OCI-M1 (cell line): ENCODE results near the gene SMARCD1.

Experiments used
- DNase-seq: peaks from one replicate; lab custom pipeline; 2025; lab: John Stamatoyannopoulos, UW

The SMARCD1 gene

GRCh38 chr12:50104417-50105366, 19.6 kb downstream of the SMARCD1 start:
- DNase-seq, result no peak

GRCh38 chr12:50105913-50106450, 20.8 kb downstream of the SMARCD1 start:
- DNase-seq, result no peak

DNA sequence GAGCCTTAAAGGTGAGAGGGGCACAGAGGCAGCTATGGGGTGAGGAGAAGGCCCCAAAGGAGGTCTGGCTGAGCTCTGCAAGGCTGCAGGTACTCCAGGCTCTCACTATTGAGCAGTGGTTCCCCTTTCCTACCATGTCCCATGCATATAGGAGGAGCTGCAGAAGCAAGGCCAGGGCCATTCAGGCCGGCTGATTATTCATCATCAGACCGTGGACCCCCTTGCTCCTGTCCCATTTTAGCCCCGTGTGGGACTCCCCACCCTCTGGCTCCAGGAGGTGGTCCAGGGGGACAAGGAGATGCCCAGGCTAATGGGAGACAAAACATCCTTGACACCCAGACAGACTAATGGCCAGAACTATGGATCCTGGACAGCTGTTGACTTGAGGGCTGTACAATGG, 21.8 kb downstream of the SMARCD1 start:
- no peak for DNase-seq

- no peak for DNase-seq
These were observed 22.5 kb downstream of the SMARCD1 start for GRCh38 chr12:50107416-50108268.

DNA sequence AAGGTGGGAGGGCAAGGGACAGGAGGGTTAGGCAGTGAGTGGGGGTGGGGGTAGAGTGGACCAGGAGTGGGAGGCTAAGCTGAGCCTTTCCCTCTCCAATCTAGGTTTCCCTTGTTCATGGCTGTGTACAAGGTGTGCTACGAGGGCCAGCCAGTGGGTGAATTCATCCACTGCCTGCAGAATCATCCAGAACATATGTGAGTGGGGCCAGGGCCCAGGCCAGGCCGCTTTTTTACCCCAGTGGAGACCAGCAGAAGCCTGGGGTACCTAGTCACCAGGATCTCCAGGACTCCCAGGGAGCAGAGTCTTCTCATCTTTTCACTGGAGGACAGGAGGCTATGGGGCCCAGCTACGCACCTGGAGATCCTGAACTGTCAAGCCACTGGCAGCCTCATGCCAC, 24.2 kb downstream of the SMARCD1 start:
- no peak for DNase-seq

DNA sequence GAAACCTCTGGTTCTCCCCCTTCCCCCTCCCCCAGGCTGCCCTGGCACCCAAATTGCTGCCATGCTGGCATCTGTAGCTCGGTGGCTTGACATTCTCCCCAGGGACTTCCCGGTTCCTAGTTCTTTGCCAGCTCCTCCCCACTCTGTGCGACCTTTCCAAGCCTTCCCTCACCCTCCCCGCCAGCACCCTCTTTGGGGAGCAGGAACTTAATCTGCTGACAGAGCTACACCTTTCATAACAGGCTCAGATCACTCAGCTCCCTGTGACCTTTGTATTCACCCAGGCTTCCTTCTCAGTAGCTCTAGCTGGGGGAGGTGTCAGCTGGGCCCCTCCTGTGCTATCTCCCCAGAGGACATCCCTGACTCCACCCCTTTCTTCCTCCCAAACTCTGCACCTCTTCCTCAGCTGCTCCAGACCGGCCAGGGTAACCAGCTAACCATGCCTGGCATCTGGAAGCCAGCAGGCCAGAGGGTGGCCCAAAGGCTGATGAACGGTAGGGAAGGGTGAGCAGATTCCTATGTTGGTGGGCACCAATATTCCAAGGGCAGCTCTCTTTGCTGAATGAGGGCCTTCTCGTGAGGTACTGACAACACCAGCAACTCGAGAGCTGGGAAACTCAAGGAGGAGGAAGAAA, 25.1 kb downstream of the SMARCD1 start:
- DNase-seq, result no peak

GRCh38 chr12:50110762-50111351, 25.7 kb downstream of the SMARCD1 start:
- DNase-seq, result peak; percentile 33

GRCh38 chr12:50111395-50111692, 26.2 kb downstream of the SMARCD1 start:
- DNase-seq, result no peak

DNA sequence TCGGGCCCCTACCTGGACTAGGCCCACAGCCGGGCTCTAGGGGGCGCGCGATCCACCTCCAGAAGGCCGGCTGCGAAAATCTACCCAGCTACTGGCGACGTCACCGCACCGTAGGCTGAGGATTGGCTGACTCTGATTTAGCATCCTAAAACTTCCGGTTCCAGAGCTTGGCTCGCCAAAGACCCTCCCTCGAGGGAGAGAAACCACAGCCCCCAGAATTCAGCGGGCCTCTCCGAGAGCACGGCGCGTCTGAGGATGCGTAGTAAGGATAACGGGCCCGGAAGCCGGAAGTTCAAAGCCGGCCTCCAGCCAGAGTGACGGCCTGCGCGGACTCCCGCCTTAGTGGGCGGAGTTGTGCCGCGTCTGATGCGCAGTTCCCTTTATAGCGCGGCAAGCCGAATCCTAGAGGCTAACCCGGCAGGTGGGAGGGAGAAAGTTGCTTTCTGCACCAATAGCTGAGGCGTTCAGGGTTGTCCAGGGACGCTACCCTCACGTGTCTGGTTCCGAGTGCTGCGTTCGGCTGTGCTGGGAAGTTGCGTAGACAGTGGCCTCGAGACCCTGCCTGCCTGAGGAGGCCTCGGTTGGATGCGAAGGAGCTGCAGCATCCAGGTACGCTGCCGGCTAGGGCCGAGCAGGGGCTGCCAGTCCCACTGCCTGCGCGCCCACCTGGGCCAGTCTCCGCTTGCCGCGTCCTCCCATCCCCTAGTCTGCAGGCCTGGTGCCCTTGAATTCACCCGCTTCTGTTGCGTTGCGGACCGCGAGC, 26.7 kb downstream of the SMARCD1 start, which contains the start of gene COX14:
TSS of gene COX14 (plus strand) at position 544 of the 763 bp plus-strand sequence. CDS start 7,808 bp downstream, outside the sequence.
- peak; percentile 100 for DNase-seq

DNA sequence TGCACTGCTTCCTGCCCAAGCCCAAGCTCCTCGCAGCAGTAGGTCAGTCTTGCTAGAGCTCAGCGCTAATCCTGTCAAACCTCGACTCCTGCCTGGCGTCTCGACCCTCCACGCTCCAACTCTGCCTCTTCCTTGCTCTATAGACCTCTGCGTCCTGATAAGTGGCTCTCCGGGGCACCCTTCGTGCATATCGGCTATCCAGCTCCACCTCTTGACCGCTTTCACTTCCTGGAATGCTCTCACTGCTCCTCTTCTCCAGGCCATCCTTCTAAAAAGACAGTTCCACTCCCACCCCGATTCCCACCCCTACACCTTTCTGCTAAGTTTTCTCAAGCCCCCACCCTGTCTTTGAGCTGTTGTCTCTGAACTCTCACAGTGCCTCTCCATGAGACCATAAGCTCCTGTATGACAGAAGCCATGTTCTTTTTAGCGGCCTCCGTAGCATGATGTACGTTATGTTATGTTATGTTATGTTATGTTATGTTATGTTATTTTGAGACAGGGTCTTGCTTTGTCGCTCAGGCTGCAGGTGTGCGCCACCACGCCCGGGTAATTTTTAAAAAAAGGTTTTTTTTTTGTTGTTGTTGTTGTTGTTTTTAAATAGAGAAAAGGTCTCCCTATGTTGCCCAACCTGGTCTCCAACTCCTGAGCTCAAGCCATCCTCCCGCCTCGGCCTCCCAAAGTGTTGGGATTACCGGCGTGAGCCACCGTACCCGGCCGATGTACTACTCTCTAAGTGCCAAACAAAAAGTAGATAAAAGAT, 27.5 kb downstream of the SMARCD1 start:
- peak; percentile 75 for DNase-seq

DNA sequence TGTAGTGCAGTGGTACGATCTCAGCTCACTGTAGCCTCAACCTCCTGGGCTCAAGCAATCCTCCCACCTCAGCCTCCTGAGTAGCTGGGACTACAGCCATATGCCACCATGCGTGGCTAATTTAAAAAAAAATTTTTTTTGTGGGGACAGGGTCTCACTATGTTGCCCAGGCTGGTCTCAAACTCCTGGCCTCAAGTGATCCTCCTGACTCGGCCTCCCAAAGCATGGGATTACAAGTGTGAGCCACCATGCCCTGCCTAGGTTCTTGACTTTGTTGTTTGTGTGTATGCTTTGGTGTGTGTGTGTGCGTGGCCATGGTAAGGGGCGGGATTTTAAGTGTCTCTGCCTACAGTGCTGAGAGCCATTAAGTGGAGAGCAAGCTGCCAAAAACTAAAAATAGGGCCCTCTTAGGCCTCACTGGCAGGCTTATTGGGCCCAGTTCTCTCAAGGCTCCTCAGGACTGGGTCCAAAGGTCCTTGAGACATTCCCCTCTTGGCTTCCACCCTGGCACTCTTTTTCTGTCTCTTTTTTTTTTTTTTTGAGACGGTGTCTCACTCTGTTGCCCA, 32.0 kb downstream of the SMARCD1 start:
- DNase-seq, result no peak

DNA sequence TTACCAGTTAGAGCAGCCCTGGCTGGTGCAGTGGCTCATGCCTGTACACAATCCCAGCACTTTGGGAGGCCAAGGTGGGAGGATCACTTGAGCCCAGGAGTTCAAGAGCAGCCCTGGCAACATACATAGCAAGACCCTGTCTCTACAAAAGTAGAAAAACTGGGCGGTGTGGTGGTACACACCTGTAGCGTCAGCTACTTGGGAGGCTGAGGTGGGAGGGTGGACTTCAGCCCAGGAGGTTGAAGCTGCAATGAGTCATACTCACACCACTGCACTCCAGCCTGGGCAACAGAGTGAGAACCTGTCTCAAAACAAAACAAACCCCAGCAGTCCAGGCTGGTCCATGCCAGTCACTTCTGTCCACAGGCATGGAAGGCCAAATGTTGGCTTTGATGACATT, 34.2 kb downstream of the SMARCD1 start:
- no peak for DNase-seq

GRCh38 chr12:50120521-50120920, 35.4 kb downstream of the SMARCD1 start:
- DNase-seq, result no peak

DNA sequence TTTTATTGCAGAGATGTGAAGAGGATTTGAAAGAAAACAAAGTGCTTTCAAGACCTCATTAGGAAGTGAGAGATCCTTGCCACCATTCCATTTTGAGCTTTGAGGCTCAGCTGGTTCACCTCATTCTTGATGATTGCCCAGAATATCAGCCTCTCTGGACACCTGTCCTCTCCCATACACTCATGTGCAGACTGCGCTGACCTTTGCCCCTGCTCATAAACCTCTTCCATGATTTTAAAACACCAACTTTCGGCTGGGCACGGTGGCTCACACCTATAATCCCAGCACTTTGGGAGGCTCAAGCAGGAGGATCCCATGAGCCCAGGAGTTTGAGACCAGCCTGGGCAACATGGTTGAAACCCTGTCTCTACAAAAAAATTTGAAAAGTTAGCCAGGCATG, 35.8 kb downstream of the SMARCD1 start:
- DNase-seq, result no peak

GRCh38 chr12:50121641-50122040, 36.5 kb downstream of the SMARCD1 start:
- no peak for DNase-seq

DNA sequence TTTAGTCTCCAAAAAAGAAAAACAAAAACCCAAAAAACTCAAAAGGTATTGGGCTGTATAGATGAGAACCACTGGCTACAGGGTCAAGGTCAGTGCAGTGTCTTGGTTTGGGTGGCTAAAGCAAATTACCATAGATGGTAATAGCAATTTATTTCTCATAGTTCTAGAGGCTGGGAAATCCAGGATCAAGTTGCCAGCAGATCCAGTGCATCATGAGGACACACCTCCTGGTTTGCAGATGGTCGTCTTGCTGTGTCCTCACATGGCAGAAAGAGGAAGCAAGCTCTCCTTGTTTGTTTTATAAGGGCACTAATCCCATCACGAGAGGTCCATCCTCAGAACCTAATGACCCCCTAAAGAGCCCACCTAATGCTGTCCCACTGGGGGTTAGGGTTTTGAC, 38.1 kb downstream of the SMARCD1 start:
- no peak for DNase-seq

GRCh38 chr12:50127546-50127945, 42.4 kb downstream of the SMARCD1 start:
- DNase-seq, result no peak

DNA sequence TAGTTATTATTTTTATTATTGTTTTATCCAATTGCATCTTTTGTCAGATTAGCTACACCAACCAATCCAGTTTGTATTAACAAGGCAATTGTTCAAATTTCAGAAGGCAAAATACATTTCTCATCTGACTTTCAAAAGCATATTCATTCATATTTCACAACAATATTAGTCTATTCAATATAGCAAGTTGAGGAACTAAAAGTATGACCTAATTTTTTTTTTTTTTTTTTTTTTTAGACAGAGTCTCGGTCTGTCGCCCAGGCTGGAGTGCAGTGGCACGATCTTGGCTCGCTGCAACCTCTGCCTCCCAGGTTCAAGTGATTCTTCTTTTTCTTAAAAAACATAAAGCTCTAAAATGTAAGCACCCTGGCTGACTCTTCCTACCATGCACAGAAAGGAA, 44.1 kb downstream of the SMARCD1 start:
- DNase-seq, result no peak

GRCh38 chr12:50132505-50133135, 47.5 kb downstream of the SMARCD1 start:
- peak; percentile 70 for DNase-seq
